Gastrocnemius medialis (tissue), 4 donors: ENCODE measurements around the gene IRF2. TPM values are rescaled to one million over a fixed set of nuclear protein-coding genes. Genes with fewer than 3 reads are reported as not detected.

Source experiments
- ATAC-seq, 2 donors: fragments of 150-250 bp; one replicate each; pipeline ENCODE4 v1.9.1; 2016
- DNase-seq, 2 donors: peaks; one replicate each; pipeline ENCODE4 v3.0.0-alpha.2; 2019
- H3K27ac ChIP-seq, 4 donors: fragments of 200-600 bp; sonication (generic); 1 replicate in 1 of 4; 2 replicates in 3 of 4; pipeline ENCODE4 v1.5.1; 2016 to 2018; ENCODE audit warnings: mild to moderate bottlenecking in 2 of 4, moderate library complexity in 1 of 4
- H3K27me3 ChIP-seq, 3 donors: fragments of 200-600 bp; sonication (generic) in 2 of 3; 1 replicate in 1 of 3; 2 replicates in 2 of 3; pipeline versions ENCODE4 v1.5.1 to v1.6.0; 2016 to 2019; ENCODE audit warnings: mild to moderate bottlenecking in 1 of 3, moderate library complexity in 1 of 3
- H3K36me3 ChIP-seq, 2 donors: fragments of 200-600 bp; sonication (generic) in 1 of 2; one replicate each; pipeline ENCODE4 v1.5.1; 2017 to 2018
- H3K4me1 ChIP-seq, 2 donors: fragments of 200-600 bp; sonication (generic) in 1 of 2; one replicate each; pipeline ENCODE4 v1.5.1; 2016 to 2017; ENCODE audit warnings: mild to moderate bottlenecking in 2 of 2
- H3K4me3 ChIP-seq, 4 donors: fragments of 200-600 bp; sonication (generic) in 3 of 4; 1 replicate in 1 of 4; 2 replicates in 3 of 4; pipeline ENCODE4 v1.5.1; 2016 to 2019; ENCODE audit warnings: mild to moderate bottlenecking in 2 of 4
- H3K9me3 ChIP-seq, 3 donors: fragments of 200-600 bp; sonication (generic) in 2 of 3; 1 replicate in 1 of 3; 2 replicates in 2 of 3; pipeline ENCODE4 v1.5.1; 2016 to 2019
- CTCF ChIP-seq, 5 experiments: fragments of 450-650 bp in 3 of 5; fragments of 200-600 bp in 2 of 5; sonication (generic) in 2 of 5; IDR thresholded peaks in 4 of 5; conservative IDR thresholded peaks in 1 of 5; 1 replicate in 4 of 5; 2 replicates in 1 of 5; pipeline ENCODE4 v1.5.1; 2016 to 2019; ENCODE audit warnings: antibody characterized with exemption in 5 of 5, mild to moderate bottlenecking in 3 of 5, moderate library complexity in 3 of 5
- POLR2A ChIP-seq, 2 donors: fragments of 450-650 bp; IDR thresholded peaks; one replicate each; pipeline ENCODE4 v1.6.1; 2017; ENCODE audit warnings: antibody characterized with exemption in 2 of 2, mild to moderate bottlenecking in 2 of 2, moderate library complexity in 2 of 2
- in situ Hi-C, 4 donors: fragments of 200-750 bp; cut with MboI; loops; one replicate each; pipeline versions ENCODE4 v1.15.0 to v1.8.0; 2017; ENCODE audit warnings: low sequenced_read_pairs in 4 of 4
- intact Hi-C: fragments of 100-400 bp; cut with DNase I; formaldehyde crosslinking; loops from one replicate; pipeline ENCODE4 v1.15.1; 2023; ENCODE audit warnings: low total_unique reads
- total RNA-seq, 4 donors: library from RNA; depleted of rRNA; stranded (reverse); fragments of >200 nt; gene quantifications; one replicate each; pipeline versions ENCODE4 v1.1.0 to v1.2.3, GENCODE V29; 2016

IRF2 gene
- total RNA-seq, 4 donors from 2014 or later = 20.9 to 37.1 (median 32.8) TPM

DNA sequence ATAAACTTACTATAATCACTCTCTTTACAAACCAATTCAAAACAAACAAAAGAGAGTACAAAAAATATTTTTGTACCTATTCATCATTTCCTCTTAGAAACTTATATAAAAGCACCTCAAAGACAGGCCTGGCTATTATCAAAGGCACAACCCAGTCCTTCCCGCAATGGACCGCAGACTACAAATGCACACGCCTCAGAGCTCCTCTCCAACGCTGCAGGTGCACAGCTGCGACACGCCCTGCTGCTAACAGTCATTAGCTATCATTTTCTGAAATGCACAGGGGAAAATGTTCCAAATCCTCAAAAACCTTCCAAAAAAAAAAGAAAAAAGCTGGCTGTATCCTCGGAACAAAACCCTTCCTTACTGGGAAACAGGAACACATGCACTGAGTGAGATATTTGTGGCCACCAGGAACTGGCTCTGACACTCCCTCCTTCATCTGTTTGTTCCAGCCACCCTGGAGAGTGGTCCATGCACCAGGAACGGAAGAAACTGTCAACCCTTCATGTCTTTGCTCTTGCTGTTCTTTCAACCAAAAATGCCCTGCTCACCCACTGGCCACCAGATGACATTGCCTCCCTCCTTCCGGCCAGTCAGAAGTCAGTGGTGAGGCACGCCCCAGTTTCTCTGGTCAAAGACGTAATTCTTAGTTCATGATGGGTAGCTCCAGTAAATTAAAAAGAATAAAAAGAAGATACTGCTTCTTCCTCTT, 16.7 kb downstream of the IRF2 start:
- H3K4me3 ChIP-seq = no peak overlapping the region
- in situ Hi-C loops = no loop called here
- no peak for ATAC-seq
- H3K9me3 ChIP-seq = no peaks in the 10 kb centered on the region
- no peak for TF ChIP-seq CTCF (IDR thresholded peaks at IDR 0.05 in 4 of 5, conservative IDR thresholded peaks at IDR 0.05 in 1 of 5)
- no peak for TF ChIP-seq POLR2A (IDR thresholded peaks at IDR 0.05)
- H3K27me3 ChIP-seq = no peaks in the 10 kb centered on the region
- peak in 1 of 2 donors; percentile 32 for DNase-seq
- peak overlapping the region in 2 of 4 donors; percentile 1 to 43 for H3K27ac ChIP-seq
- no peaks in the 10 kb centered on the region for H3K36me3 ChIP-seq
- intact Hi-C loops = no loop called here
- peaks cover 65 to 68% of the 10 kb centered on the region in 2 donors for H3K4me1 ChIP-seq

DNA sequence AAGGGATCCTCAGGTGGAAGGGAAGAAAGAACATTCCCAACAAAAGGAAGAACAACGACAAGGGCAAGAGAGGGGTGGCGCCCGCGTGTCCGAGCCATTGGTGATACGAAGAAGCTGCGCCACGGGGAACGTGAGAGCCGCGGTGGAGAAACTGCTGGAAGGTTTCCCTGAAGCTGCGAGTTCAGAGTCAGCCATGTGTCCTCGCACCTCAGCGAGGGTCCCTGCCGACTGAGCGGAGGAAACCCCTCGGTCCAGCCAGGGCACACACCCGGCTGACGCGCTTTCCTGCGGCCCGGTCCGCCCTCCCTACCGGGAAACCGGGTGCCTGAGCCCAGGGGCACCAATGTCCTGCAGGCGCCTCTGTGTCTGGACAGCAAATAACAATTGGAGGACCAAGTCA, 18.0 kb downstream of the IRF2 start:
- no peak for ATAC-seq
- Histone ChIP-seq H3K4me3 (no peak overlapping the region), H3K27ac (no peak overlapping the region), H3K27me3 (no peaks in the 10 kb centered on the region), H3K4me1 (peaks cover 70 to 71% of the 10 kb centered on the region in 2 donors), H3K9me3 (no peaks in the 10 kb centered on the region), H3K36me3 (no peaks in the 10 kb centered on the region)
- in situ Hi-C loops = no loop called here
- TF ChIP-seq POLR2A (IDR thresholded peaks at IDR 0.05) = no peak
- TF ChIP-seq CTCF (IDR thresholded peaks at IDR 0.05 in 4 of 5, conservative IDR thresholded peaks at IDR 0.05 in 1 of 5) = no peak
- no peak for DNase-seq
- intact Hi-C loops = no loop called here

GRCh38 chr4:184455299-184455698, 19.1 kb downstream of the IRF2 start:
- TF ChIP-seq CTCF (IDR thresholded peaks at IDR 0.05 in 4 of 5, conservative IDR thresholded peaks at IDR 0.05 in 1 of 5) (no peak), POLR2A (IDR thresholded peaks at IDR 0.05) (no peak)
- in situ Hi-C loops = no loop called here
- H3K27me3 ChIP-seq = no peaks in the 10 kb centered on the region
- intact Hi-C loops = no loop called here
- ATAC-seq (no peak), DNase-seq (no peak)
- H3K4me1 ChIP-seq = peaks cover 71 to 72% of the 10 kb centered on the region in 2 donors
- H3K27ac ChIP-seq = no peak overlapping the region
- no peaks in the 10 kb centered on the region for H3K36me3 ChIP-seq
- H3K9me3 ChIP-seq = no peaks in the 10 kb centered on the region
- H3K4me3 ChIP-seq = no peak overlapping the region

GRCh38 chr4:184453365-184454160, 20.8 kb downstream of the IRF2 start:
- in situ Hi-C loops = no loop called here

More at GRCh38 chr4:184453365-184454160, 20.8 kb downstream of the IRF2 start:
- Histone ChIP-seq H3K9me3 (no peaks in the 10 kb centered on the region), H3K36me3 (no peaks in the 10 kb centered on the region), H3K4me1 (peaks cover 75 to 77% of the 10 kb centered on the region in 2 donors), H3K27me3 (no peaks in the 10 kb centered on the region), H3K27ac (peak overlapping the region; percentile 33 to 73 (median 54)), H3K4me3 (peak overlapping the region in 1 of 4 donors; percentile 11)
- no peak for TF ChIP-seq POLR2A (IDR thresholded peaks at IDR 0.05)
- TF ChIP-seq CTCF (IDR thresholded peaks at IDR 0.05 in 4 of 5, conservative IDR thresholded peaks at IDR 0.05 in 1 of 5) = no peak
- DNase-seq (peak; percentile 23 to 40), ATAC-seq (peak in 1 of 2 donors; percentile 67)
- intact Hi-C loops = no loop called here
